HepG2 (cell line): ENCODE data around the gene NABP2. TPM values are rescaled to one million over a fixed set of nuclear protein-coding genes. Genes with fewer than 3 reads are reported as not detected.

Source experiments
- ARHGAP35 ChIP-seq: sonication (generic); formaldehyde crosslinking; IDR thresholded peaks from 2 replicates; pipeline ENCODE4 v1.9.0; 2022; ENCODE audit warnings: mild to moderate bottlenecking, inconsistent platforms, moderate library complexity, missing genetic modification reagents, borderline replicate concordance
- ASH2L ChIP-seq: fragments of 300-600, 200-600 bp; sonication (generic); IDR thresholded peaks from 2 replicates; pipeline ENCODE4 v1.7.0; 2017; ENCODE audit warnings: low read depth, mild to moderate bottlenecking, moderate library complexity, mixed read lengths, low read length; ENCODE audit not compliant: insufficient read length
- BCL6 ChIP-seq: IDR thresholded peaks from 2 replicates; pipeline ENCODE4 v1.6.1; 2016; ENCODE audit warnings: missing genetic modification reagents, missing compliant biosample characterization
- EP300 ChIP-seq, 3 experiments: sonication (generic) in 1 of 3; formaldehyde crosslinking in 1 of 3; IDR thresholded peaks; 2 replicates each; pipeline versions ENCODE4 v1.5.1 to v1.6.1; 2011 to 2020; ENCODE audit warnings: low read depth in 2 of 3, low read length in 2 of 3, borderline replicate concordance in 1 of 3, improper control_type of control experiment in 1 of 3, mild to moderate bottlenecking in 1 of 3, missing genetic modification reagents in 1 of 3, moderate library complexity in 1 of 3
- ESRRA ChIP-seq: sonication (generic); formaldehyde crosslinking; IDR thresholded peaks from 2 replicates; pipeline ENCODE4 v1.5.1; 2020; ENCODE audit warnings: mild to moderate bottlenecking, low read depth, missing genetic modification reagents
- HOMEZ ChIP-seq: IDR thresholded peaks from 2 replicates; pipeline ENCODE4 v1.6.1; 2016; ENCODE audit warnings: low read depth
- NR2F6 ChIP-seq, 2 experiments: IDR thresholded peaks; 2 replicates each; pipeline ENCODE4 v1.6.1; 2016; ENCODE audit warnings: antibody characterized with exemption in 1 of 2, mild to moderate bottlenecking in 1 of 2
- ONECUT2 ChIP-seq: sonication (generic); formaldehyde crosslinking; IDR thresholded peaks from 2 replicates; pipeline ENCODE4 v1.4.0; 2020; ENCODE audit warnings: missing genetic modification reagents
- RARA ChIP-seq: IDR thresholded peaks from 2 replicates; pipeline ENCODE4 v1.6.1; 2016; ENCODE audit warnings: missing genetic modification reagents, missing compliant biosample characterization
- RXRA ChIP-seq: sonication (generic); formaldehyde crosslinking; IDR thresholded peaks from 2 replicates; pipeline ENCODE4 v1.5.1; 2020; ENCODE audit warnings: missing genetic modification reagents
- RXRB ChIP-seq: IDR thresholded peaks from 2 replicates; pipeline ENCODE4 v1.6.1; 2016; ENCODE audit warnings: borderline replicate concordance, missing genetic modification reagents, missing compliant biosample characterization
- TCF12 ChIP-seq, 2 experiments: fragments of 450-650 bp in 1 of 2; sonication (generic) in 1 of 2; formaldehyde crosslinking in 1 of 2; IDR thresholded peaks; 2 replicates each; pipeline versions ENCODE4 v1.6.1 to v1.8.0; 2017 to 2022; ENCODE audit warnings: antibody characterized with exemption in 1 of 2, mild to moderate bottlenecking in 1 of 2, missing genetic modification reagents in 1 of 2, moderate library complexity in 1 of 2
- ZBTB7B ChIP-seq: sonication (generic); formaldehyde crosslinking; IDR thresholded peaks from 2 replicates; pipeline ENCODE4 v1.4.0; 2020; ENCODE audit warnings: missing genetic modification reagents
- ZNF160 ChIP-seq: sonication (generic); formaldehyde crosslinking; IDR thresholded peaks from 2 replicates; pipeline ENCODE4 v1.8.0; 2022; ENCODE audit warnings: mild to moderate bottlenecking, inconsistent platforms, missing genetic modification reagents
- ZNF253 ChIP-seq: sonication (generic); formaldehyde crosslinking; IDR thresholded peaks from 2 replicates; pipeline ENCODE4 v1.8.0; 2022; ENCODE audit warnings: mild to moderate bottlenecking, missing genetic modification reagents, borderline replicate concordance
- ZNF263 ChIP-seq: sonication (generic); formaldehyde crosslinking; IDR thresholded peaks from 2 replicates; pipeline ENCODE4 v1.4.0; 2020; ENCODE audit warnings: missing genetic modification reagents
- ZNF335 ChIP-seq: sonication (generic); formaldehyde crosslinking; IDR thresholded peaks from 2 replicates; pipeline ENCODE4 v1.4.0; 2020; ENCODE audit warnings: missing genetic modification reagents
- ZNF7 ChIP-seq: IDR thresholded peaks from 2 replicates; pipeline ENCODE4 v1.6.1; 2016; ENCODE audit warnings: missing biosample characterization, missing genetic modification reagents
- polyA plus RNA-seq, 8 experiments: library from polyadenylated mRNA; depleted of rRNA in 3 of 8; stranded (reverse) in 7 of 8; unstranded in 1 of 8; fragments of >200 nt; fragmentation: Illumina TruSeq in 4 of 8; extraction: Trizol in 4 of 8; gene quantifications; 2 replicates each; pipeline versions ENCODE4 v1.2.1 to v1.2.3, GENCODE V29; 2011 to 2016; ENCODE audit warnings: low read depth in 4 of 8, missing spikeins in 1 of 8, mixed read lengths in 1 of 8; ENCODE audit not compliant: insufficient read depth in 1 of 8
- total RNA-seq, 5 experiments: library from RNA; depleted of rRNA; stranded (reverse); fragments of >200 nt; fragmentation: Illumina TruSeq; extraction: Trizol; gene quantifications; 2 replicates each; pipeline ENCODE4 v1.2.3, GENCODE V29; 2016; ENCODE audit warnings: low read depth in 1 of 5
- TF ChIP-seq, protein P1 (sequence below): IDR thresholded peaks from 2 replicates; pipeline ENCODE4 v1.6.1; 2016
- TF ChIP-seq, protein P2 (sequence below): IDR thresholded peaks from 2 replicates; pipeline ENCODE4 v1.4.0; 2020; ENCODE audit warnings: mild to moderate bottlenecking, missing genetic modification reagents

Gene NABP2
- total and polyA plus RNA-seq, 2 of the 13 experiments (the other 11 are each of a cell fraction or from before 2014, with no cell fraction given), result 33.2 to 35.5 TPM

DNA sequence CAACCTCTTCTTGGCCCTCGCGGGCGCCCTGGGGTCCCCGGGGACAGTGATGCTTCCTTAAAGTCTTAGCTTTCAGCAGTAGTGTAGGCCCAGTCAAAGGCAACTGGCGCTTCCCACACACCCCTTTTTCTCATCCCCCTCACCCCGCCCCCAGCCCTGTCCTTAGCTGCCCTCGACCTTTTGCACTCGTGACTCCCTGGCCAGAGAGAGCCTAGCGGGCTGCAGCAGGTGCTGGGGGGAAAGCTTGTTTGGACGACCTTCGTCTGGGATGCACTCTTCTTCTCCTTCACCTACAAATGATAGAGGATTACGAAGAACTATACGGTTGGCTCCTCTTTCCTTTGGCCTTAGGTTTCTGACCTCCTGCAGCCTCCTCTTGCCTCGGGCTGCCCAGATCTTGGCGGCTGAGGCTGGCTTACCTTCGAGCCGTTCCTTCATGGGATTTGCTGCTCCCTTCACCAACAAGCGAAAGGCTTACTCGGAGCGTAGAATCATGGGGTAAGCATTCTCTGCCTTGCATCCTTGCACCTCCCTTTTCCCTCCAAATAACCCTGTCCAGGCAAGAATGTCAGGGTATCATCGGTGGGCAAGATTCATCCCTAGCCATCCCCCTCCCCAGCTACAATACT, 43.4 kb downstream of the NABP2 start (continued):
- TF ChIP-seq ZNF160 (no peak), RXRB (CRISPR knock-in tag) (peak; percentile 97), NR2F6 (IDR thresholded peaks at IDR 0.05) (peak; percentile 88), NR2F6 (CRISPR knock-in tag; IDR thresholded peaks at IDR 0.05) (peak; percentile 82), ZNF335 (peak; percentile 4; the same call in 1 of the 2 replicates), ONECUT2 (CRISPR knock-in tag) (no peak), ZBTB7B (0 out of 2 replicates have a peak, but pooled peaks have one; percentile 9), EP300 (IDR thresholded peaks at IDR 0.05; ENCODE audit: low read depth in 2 of 2, low read length in 2 of 2) (0 out of 4 replicates have a peak, but pooled peaks of 1 of the 2 experiments have one; percentile 15), EP300 (CRISPR knock-in tag; IDR thresholded peaks at IDR 0.05; ENCODE audit: borderline replicate concordance) (no peak), ZNF7 (no peak), ZNF263 (CRISPR knock-in tag) (0 out of 2 replicates have a peak, but pooled peaks have one; percentile 69), BCL6 (CRISPR knock-in tag) (peak; percentile 22; the same call in 1 of the 2 replicates), ESRRA (CRISPR knock-in tag) (peak; percentile 83), ASH2L (peak; percentile 18), TCF12 (IDR thresholded peaks at IDR 0.05) (no peak), TCF12 (CRISPR knock-in tag; IDR thresholded peaks at IDR 0.05) (no peak), HOMEZ (CRISPR knock-in tag) (no peak), ARHGAP35 (CRISPR knock-in tag) (no peak), RXRA (CRISPR knock-in tag) (peak; percentile 98), RARA (CRISPR knock-in tag) (peak; percentile 71), ZNF253 (CRISPR knock-in tag) (no peak)
- TF ChIP-seq, protein P1, sequence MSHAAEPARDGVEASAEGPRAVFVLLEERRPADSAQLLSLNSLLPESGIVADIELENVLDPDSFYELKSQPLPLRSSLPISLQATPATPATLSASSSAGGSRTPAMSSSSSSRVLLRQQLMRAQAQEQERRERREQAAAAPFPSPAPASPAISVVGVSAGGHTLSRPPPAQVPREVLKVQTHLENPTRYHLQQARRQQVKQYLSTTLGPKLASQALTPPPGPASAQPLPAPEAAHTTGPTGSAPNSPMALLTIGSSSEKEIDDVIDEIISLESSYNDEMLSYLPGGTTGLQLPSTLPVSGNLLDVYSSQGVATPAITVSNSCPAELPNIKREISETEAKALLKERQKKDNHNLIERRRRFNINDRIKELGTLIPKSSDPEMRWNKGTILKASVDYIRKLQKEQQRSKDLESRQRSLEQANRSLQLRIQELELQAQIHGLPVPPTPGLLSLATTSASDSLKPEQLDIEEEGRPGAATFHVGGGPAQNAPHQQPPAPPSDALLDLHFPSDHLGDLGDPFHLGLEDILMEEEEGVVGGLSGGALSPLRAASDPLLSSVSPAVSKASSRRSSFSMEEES (CRISPR knock-in tag), result peak; percentile 81
- TF ChIP-seq, protein P2, sequence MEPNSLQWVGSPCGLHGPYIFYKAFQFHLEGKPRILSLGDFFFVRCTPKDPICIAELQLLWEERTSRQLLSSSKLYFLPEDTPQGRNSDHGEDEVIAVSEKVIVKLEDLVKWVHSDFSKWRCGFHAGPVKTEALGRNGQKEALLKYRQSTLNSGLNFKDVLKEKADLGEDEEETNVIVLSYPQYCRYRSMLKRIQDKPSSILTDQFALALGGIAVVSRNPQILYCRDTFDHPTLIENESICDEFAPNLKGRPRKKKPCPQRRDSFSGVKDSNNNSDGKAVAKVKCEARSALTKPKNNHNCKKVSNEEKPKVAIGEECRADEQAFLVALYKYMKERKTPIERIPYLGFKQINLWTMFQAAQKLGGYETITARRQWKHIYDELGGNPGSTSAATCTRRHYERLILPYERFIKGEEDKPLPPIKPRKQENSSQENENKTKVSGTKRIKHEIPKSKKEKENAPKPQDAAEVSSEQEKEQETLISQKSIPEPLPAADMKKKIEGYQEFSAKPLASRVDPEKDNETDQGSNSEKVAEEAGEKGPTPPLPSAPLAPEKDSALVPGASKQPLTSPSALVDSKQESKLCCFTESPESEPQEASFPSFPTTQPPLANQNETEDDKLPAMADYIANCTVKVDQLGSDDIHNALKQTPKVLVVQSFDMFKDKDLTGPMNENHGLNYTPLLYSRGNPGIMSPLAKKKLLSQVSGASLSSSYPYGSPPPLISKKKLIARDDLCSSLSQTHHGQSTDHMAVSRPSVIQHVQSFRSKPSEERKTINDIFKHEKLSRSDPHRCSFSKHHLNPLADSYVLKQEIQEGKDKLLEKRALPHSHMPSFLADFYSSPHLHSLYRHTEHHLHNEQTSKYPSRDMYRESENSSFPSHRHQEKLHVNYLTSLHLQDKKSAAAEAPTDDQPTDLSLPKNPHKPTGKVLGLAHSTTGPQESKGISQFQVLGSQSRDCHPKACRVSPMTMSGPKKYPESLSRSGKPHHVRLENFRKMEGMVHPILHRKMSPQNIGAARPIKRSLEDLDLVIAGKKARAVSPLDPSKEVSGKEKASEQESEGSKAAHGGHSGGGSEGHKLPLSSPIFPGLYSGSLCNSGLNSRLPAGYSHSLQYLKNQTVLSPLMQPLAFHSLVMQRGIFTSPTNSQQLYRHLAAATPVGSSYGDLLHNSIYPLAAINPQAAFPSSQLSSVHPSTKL (CRISPR knock-in tag), result 0 out of 2 replicates have a peak, but pooled peaks have one; percentile 26
